ENCODE measurements around the gene OPA3. TPM values are rescaled to one million over a fixed set of nuclear protein-coding genes. Genes with fewer than 3 reads are reported as not detected.
A peak's percentile ranks its signal among the peaks of the same experiment; 100 is the strongest.

Gene OPA3
- total RNA-seq, 1 donor from 2014 or later, result 10.5 TPM

GRCh38 chr19:45564131-45564780 lies 20.3 kb downstream of the OPA3 start:
- Mint-ChIP-seq H3K4me1 (ENCODE audit: low read depth, unreplicated experiment) (peaks cover 3% of the 10 kb centered on the region), H3K27me3 (ENCODE audit: unreplicated experiment) (no peaks in the 10 kb centered on the region), H3K36me3 (ENCODE audit: unreplicated experiment) (no peaks in the 10 kb centered on the region), H3K27ac (ENCODE audit: unreplicated experiment) (no peak overlapping the region), H3K9me3 (ENCODE audit: unreplicated experiment) (no peaks in the 10 kb centered on the region), H3K4me3 (ENCODE audit: unreplicated experiment) (no peak overlapping the region)
- TF ChIP-seq CTCF (IDR thresholded peaks at IDR 0.05; ENCODE audit: partially characterized antibody, unreplicated experiment), result no peak
- DNase-seq, result no peak

DNA sequence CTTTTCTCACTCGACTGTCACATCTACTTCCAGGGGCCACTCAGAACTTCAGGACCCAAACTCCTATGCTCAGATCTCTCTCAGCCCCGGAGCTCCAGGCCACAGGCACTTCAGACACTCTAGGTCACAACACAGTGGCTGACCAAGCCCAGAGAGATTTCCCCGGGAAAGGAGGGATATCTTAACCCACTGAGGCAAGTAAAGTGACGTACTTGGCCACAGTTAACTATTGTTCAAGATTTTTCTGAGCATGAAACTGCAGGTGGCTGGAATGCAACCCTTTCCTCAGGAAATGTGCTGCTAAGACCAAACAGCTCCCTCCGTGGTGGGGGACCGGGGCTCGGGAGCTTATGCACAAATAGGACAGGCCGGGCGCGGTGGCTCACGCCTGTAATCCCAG lies 23.9 kb downstream of the OPA3 start:
- H3K9me3 Mint-ChIP-seq (ENCODE audit: unreplicated experiment), result no peaks in the 10 kb centered on the region
- no peaks in the 10 kb centered on the region for H3K27me3 Mint-ChIP-seq (ENCODE audit: unreplicated experiment)
- no peak for DNase-seq
- no peak overlapping the region for H3K27ac Mint-ChIP-seq (ENCODE audit: unreplicated experiment)
- peaks cover 12% of the 10 kb centered on the region for H3K4me1 Mint-ChIP-seq (ENCODE audit: low read depth, unreplicated experiment)
- no peaks in the 10 kb centered on the region for H3K36me3 Mint-ChIP-seq (ENCODE audit: unreplicated experiment)
- no peak for TF ChIP-seq CTCF (IDR thresholded peaks at IDR 0.05; ENCODE audit: partially characterized antibody, unreplicated experiment)
- H3K4me3 Mint-ChIP-seq (ENCODE audit: unreplicated experiment), result no peak overlapping the region

- no peaks in the 10 kb centered on the region for H3K27me3 Mint-ChIP-seq (ENCODE audit: unreplicated experiment)
- peaks cover 12% of the 10 kb centered on the region for H3K4me1 Mint-ChIP-seq (ENCODE audit: low read depth, unreplicated experiment)
- no peak overlapping the region for H3K27ac Mint-ChIP-seq (ENCODE audit: unreplicated experiment)
- no peak for DNase-seq
- H3K4me3 Mint-ChIP-seq (ENCODE audit: unreplicated experiment), result no peak overlapping the region
- TF ChIP-seq CTCF (IDR thresholded peaks at IDR 0.05; ENCODE audit: partially characterized antibody, unreplicated experiment), result no peak
- H3K36me3 Mint-ChIP-seq (ENCODE audit: unreplicated experiment), result no peaks in the 10 kb centered on the region
- H3K9me3 Mint-ChIP-seq (ENCODE audit: unreplicated experiment), result no peaks in the 10 kb centered on the region
These were observed 24.6 kb downstream of the OPA3 start for GRCh38 chr19:45560038-45560437.

GRCh38 chr19:45558399-45558878 lies 26.2 kb downstream of the OPA3 start:
- Mint-ChIP-seq H3K36me3 (ENCODE audit: unreplicated experiment) (no peaks in the 10 kb centered on the region), H3K9me3 (ENCODE audit: unreplicated experiment) (no peaks in the 10 kb centered on the region), H3K27ac (ENCODE audit: unreplicated experiment) (no peak overlapping the region)

More at GRCh38 chr19:45558399-45558878, 26.2 kb downstream of the OPA3 start:
- peaks cover 12% of the 10 kb centered on the region for H3K4me1 Mint-ChIP-seq (ENCODE audit: low read depth, unreplicated experiment)
- peak overlapping the region; percentile 18 for H3K4me3 Mint-ChIP-seq (ENCODE audit: unreplicated experiment)
- TF ChIP-seq CTCF (IDR thresholded peaks at IDR 0.05; ENCODE audit: partially characterized antibody, unreplicated experiment), result peak; percentile 56
- DNase-seq, result peak; percentile 65
- H3K27me3 Mint-ChIP-seq (ENCODE audit: unreplicated experiment), result no peaks in the 10 kb centered on the region
